Left lung (tissue), 10 donors: Measurements from ENCODE around the gene RMRP. TPM values are rescaled to one million over a fixed set of nuclear protein-coding genes. Genes with fewer than 3 reads are reported as not detected.
A peak's percentile ranks its signal among the peaks of the same experiment; 100 is the strongest.

Experiments
- ATAC-seq: fragments of 200-7000 bp; cut with Tn5 transposase; one replicate; pipeline ENCODE4 v1.9.1; 2020; ENCODE audit warnings: moderate library complexity
- DNase-seq, 4 donors: peaks; one replicate each; pipeline ENCODE4 v3.0.0-alpha.2; 2013 to 2020
- H3K27ac ChIP-seq, 2 donors: fragments of 200-600 bp; sonication (generic) in 1 of 2; one replicate each; pipeline versions ENCODE4 v1.5.0 to v1.8.0; 2020 to 2021
- H3K27me3 ChIP-seq, 2 donors: fragments of 200-600 bp; sonication (generic) in 1 of 2; one replicate each; pipeline versions ENCODE4 v1.5.0 to v1.8.0; 2020 to 2021
- H3K36me3 ChIP-seq, 2 donors: fragments of 200-600 bp; sonication (generic) in 1 of 2; one replicate each; pipeline versions ENCODE4 v1.5.0 to v1.8.0; 2020 to 2021
- H3K4me1 ChIP-seq, 2 donors: fragments of 200-600 bp; one replicate each; pipeline ENCODE4 v1.8.0; 2021
- H3K4me3 ChIP-seq, 2 donors: fragments of 200-600 bp; sonication (generic) in 1 of 2; one replicate each; pipeline versions ENCODE4 v1.5.0 to v1.8.0; 2020 to 2021; ENCODE audit warnings: mild to moderate bottlenecking in 1 of 2
- H3K9me3 ChIP-seq, 2 donors: fragments of 200-600 bp; sonication (generic) in 1 of 2; one replicate each; pipeline versions ENCODE4 v1.5.0 to v1.8.0; 2020 to 2021
- intact Hi-C, 2 donors: fragments of 100-400 bp; cut with DNase I; formaldehyde crosslinking; loops; one replicate each; pipeline versions ENCODE4 v1.11.2 to v1.14.2; 2022
- polyA plus RNA-seq, 6 donors: library from polyadenylated mRNA; unstranded; fragments of 120-200 nt; gene quantifications; one replicate each; pipeline ENCODE4 v1.2.1, GENCODE V29; 2013; ENCODE audit not compliant: insufficient read length in 6 of 6
- total RNA-seq, 2 donors: library from RNA; stranded (reverse); fragmentation: NEBNext Ultra II Directional; extraction: Animal tissue kit (Norgen Biotek cat#: 25700); gene quantifications; one replicate each; pipeline ENCODE4 v1.2.1, GENCODE V29; 2021
- TF ChIP-seq, protein P1 (sequence below), 2 donors: fragments of 200-600 bp; sonication (generic) in 1 of 2; IDR thresholded peaks; one replicate each; pipeline versions ENCODE4 v1.5.0 to v1.8.0; 2021; ENCODE audit warnings: antibody characterized with exemption in 2 of 2
- donor health status: DM: no; HTN: yes; CAD: no.
- donor health status: DM: no; HTN: no; CAD: no.

Gene RMRP
- total and polyA plus RNA-seq, 8 donors, result 27,227 to 27,465 TPM; not detected in 6

DNA sequence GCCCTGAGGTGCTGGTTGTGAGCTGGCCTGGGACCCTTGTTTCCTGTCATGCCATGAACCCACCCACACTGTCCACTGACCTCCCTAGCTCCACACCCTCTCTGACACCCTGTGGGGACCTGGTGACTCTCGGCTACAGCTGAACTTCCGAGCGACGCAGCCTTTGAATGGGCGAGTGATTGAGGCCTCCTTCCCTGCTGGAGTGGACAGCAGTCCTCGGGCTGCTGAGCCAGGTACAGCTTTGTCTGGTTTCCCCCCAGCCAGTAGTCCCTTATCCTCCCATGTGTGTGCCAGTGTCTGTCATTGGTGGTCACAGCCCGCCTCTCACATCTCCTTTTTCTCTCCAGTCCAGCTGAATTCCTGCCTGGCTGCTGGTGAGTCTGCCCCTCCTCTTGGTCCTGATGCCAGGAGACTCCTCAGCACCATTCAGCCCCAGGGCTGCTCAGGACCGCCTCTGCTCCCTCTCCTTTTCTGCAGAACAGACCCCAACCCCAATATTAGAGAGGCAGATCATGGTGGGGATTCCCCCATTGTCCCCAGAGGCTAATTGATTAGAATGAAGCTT is 22.0 kb upstream of the RMRP start:
- no peak for DNase-seq
- TF ChIP-seq, protein P1, sequence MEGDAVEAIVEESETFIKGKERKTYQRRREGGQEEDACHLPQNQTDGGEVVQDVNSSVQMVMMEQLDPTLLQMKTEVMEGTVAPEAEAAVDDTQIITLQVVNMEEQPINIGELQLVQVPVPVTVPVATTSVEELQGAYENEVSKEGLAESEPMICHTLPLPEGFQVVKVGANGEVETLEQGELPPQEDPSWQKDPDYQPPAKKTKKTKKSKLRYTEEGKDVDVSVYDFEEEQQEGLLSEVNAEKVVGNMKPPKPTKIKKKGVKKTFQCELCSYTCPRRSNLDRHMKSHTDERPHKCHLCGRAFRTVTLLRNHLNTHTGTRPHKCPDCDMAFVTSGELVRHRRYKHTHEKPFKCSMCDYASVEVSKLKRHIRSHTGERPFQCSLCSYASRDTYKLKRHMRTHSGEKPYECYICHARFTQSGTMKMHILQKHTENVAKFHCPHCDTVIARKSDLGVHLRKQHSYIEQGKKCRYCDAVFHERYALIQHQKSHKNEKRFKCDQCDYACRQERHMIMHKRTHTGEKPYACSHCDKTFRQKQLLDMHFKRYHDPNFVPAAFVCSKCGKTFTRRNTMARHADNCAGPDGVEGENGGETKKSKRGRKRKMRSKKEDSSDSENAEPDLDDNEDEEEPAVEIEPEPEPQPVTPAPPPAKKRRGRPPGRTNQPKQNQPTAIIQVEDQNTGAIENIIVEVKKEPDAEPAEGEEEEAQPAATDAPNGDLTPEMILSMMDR (IDR thresholded peaks at IDR 0.05), result no peak
- Histone ChIP-seq H3K27me3 (peaks cover 9 to 23% of the 10 kb centered on the region in 2 donors), H3K36me3 (peaks cover 0 to 10% of the 10 kb centered on the region in 2 donors), H3K9me3 (no peaks in the 10 kb centered on the region), H3K4me1 (peaks cover 6 to 15% of the 10 kb centered on the region in 2 donors), H3K27ac (no peak overlapping the region), H3K4me3 (no peak overlapping the region)
- intact Hi-C loops, result no loop called here
- ATAC-seq, result no peak

DNA sequence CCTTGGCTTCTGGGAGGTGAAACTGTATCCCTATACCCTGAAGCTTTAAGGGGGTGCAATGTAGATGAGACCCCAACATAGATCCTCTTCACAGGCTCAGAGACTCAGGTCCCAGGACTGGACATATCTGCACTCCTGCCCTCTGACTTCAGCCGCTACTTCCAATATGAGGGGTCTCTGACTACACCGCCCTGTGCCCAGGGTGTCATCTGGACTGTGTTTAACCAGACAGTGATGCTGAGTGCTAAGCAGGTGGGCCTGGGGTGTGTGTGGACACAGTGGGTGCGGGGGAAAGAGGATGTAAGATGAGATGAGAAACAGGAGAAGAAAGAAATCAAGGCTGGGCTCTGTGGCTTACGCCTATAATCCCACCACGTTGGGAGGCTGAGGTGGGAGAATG is 21.3 kb upstream of the RMRP start:
- ATAC-seq, result no peak
- DNase-seq, result no peak
- no peaks in the 10 kb centered on the region for H3K9me3 ChIP-seq
- intact Hi-C loops, result no loop called here
- H3K4me3 ChIP-seq, result no peak overlapping the region
- peaks cover 9 to 27% of the 10 kb centered on the region in 2 donors for H3K27me3 ChIP-seq
- TF ChIP-seq, protein P1 (IDR thresholded peaks at IDR 0.05), result no peak
- H3K36me3 ChIP-seq, result peaks cover 0 to 8% of the 10 kb centered on the region in 2 donors
- peaks cover 6 to 15% of the 10 kb centered on the region in 2 donors for H3K4me1 ChIP-seq
- H3K27ac ChIP-seq, result no peak overlapping the region

- Histone ChIP-seq H3K27me3 (peaks cover 9 to 30% of the 10 kb centered on the region in 2 donors), H3K27ac (no peak overlapping the region), H3K36me3 (no peaks in the 10 kb centered on the region), H3K4me3 (peak overlapping the region; percentile 40 to 42), H3K4me1 (peaks cover 6 to 12% of the 10 kb centered on the region in 2 donors), H3K9me3 (no peaks in the 10 kb centered on the region)
- ATAC-seq (peak; percentile 84), DNase-seq (peak; percentile 48 to 88 (median 74))
- TF ChIP-seq, protein P1 (IDR thresholded peaks at IDR 0.05), result no peak
- intact Hi-C loops, result no loop called here
Measured at GRCh38 chr9:35675732-35676392, 18.0 kb upstream of the RMRP start.

DNA sequence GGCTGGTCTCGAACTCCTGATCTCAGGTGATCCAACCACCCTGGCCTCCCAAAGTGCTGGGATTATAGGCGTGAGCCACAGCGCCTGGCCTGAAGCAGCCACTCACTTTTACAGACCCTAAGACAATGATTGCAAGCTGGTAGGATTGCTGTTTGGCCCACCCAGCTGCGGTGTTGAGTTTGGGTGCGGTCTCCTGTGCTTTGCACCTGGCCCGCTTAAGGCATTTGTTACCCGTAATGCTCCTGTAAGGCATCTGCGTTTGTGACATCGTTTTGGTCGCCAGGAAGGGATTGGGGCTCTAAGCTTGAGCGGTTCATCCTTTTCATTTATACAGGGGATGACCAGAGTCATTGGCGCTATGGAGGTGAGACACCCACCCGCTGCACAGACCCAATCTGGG is 17.4 kb upstream of the RMRP start:
- Histone ChIP-seq H3K36me3 (no peaks in the 10 kb centered on the region), H3K27ac (no peak overlapping the region), H3K9me3 (no peaks in the 10 kb centered on the region), H3K4me1 (peaks cover 6 to 12% of the 10 kb centered on the region in 2 donors), H3K4me3 (peak overlapping the region in 1 of 2 donors; percentile 40), H3K27me3 (peaks cover 9 to 30% of the 10 kb centered on the region in 2 donors)
- TF ChIP-seq, protein P1 (IDR thresholded peaks at IDR 0.05), result no peak
- intact Hi-C loops, result no loop called here
- ATAC-seq, result no peak
- no peak for DNase-seq

GRCh38 chr9:35674025-35674361 is 16.2 kb upstream of the RMRP start:
- Histone ChIP-seq H3K36me3 (no peaks in the 10 kb centered on the region), H3K27ac (no peak overlapping the region), H3K4me1 (peaks cover 6 to 12% of the 10 kb centered on the region in 2 donors), H3K4me3 (no peak overlapping the region), H3K9me3 (no peaks in the 10 kb centered on the region), H3K27me3 (peaks cover 9 to 30% of the 10 kb centered on the region in 2 donors)
- intact Hi-C loops, result no loop called here
- TF ChIP-seq, protein P1 (IDR thresholded peaks at IDR 0.05), result no peak
- ATAC-seq (no peak), DNase-seq (no peak)
